HEK293T (cell line): Measurements from ENCODE around the gene GRAP.

Experiments used
- CTCF ChIA-PET: fragments of 350-600 bp; formaldehyde crosslinking; extraction: SDS; loops from one replicate; lab custom pipeline; 2021; ENCODE audit warnings: antibody characterized with exemption, inconsistent platforms; lab: Yijun Ruan, JAX
- POLR2A ChIA-PET: fragments of 350-600 bp; formaldehyde crosslinking; extraction: SDS; loops from one replicate; lab custom pipeline; 2020; ENCODE audit warnings: antibody characterized with exemption, inconsistent platforms; lab: Yijun Ruan, JAX
- DNase-seq: peaks from one replicate; pipeline ENCODE4 v3.0.0; 2012; ENCODE audit warnings: mixed read lengths; ENCODE audit errors: extremely low spot score
- ARNT ChIP-seq: fragments of 450-650 bp; IDR thresholded peaks from 2 replicates; pipeline ENCODE4 v1.6.1; 2017; ENCODE audit warnings: mild to moderate bottlenecking
- BHLHE40 ChIP-seq: fragments of 450-650 bp; IDR thresholded peaks from 2 replicates; pipeline ENCODE4 v1.6.1; 2016; ENCODE audit warnings: mild to moderate bottlenecking, moderate library complexity, borderline replicate concordance
- CTBP1 ChIP-seq: fragments of 450-650 bp; IDR thresholded peaks from 2 replicates; pipeline ENCODE4 v1.6.1; 2016; ENCODE audit warnings: borderline replicate concordance
- ELF4 ChIP-seq: fragments of 450-650 bp; IDR thresholded peaks from 2 replicates; pipeline ENCODE4 v1.6.1; 2017; ENCODE audit warnings: antibody characterized with exemption
- FOXA1 ChIP-seq: fragments of 450-650 bp; IDR thresholded peaks from 2 replicates; pipeline ENCODE4 v1.6.1; 2016; ENCODE audit warnings: mild to moderate bottlenecking
- FOXK2 ChIP-seq: fragments of 450-650 bp; IDR thresholded peaks from 2 replicates; pipeline ENCODE4 v1.6.1; 2016; ENCODE audit warnings: mild to moderate bottlenecking
- FOXM1 ChIP-seq: fragments of 450-650 bp; IDR thresholded peaks from 2 replicates; pipeline ENCODE4 v1.6.1; 2017; ENCODE audit warnings: mild to moderate bottlenecking, borderline replicate concordance
- HDGF ChIP-seq: fragments of 450-650 bp; IDR thresholded peaks from 2 replicates; pipeline ENCODE4 v1.6.1; 2017; ENCODE audit warnings: antibody characterized with exemption, borderline replicate concordance
- L3MBTL2 ChIP-seq: fragments of 450-650 bp; conservative IDR thresholded peaks from 2 replicates; pipeline ENCODE4 v1.6.1; 2016; ENCODE audit warnings: mild to moderate bottlenecking
- LEF1 ChIP-seq: fragments of 450-650 bp; IDR thresholded peaks from 2 replicates; pipeline ENCODE4 v1.6.1; 2017; ENCODE audit warnings: mild to moderate bottlenecking, borderline replicate concordance
- NFRKB ChIP-seq: fragments of 450-650 bp; IDR thresholded peaks from 2 replicates; pipeline ENCODE4 v1.6.1; 2016; ENCODE audit warnings: mild to moderate bottlenecking, moderate library complexity
- SP1 ChIP-seq: fragments of 450-650 bp; IDR thresholded peaks from 2 replicates; pipeline ENCODE4 v1.6.1; 2017
- SUZ12 ChIP-seq: fragments of 450-650 bp; IDR thresholded peaks from 2 replicates; pipeline ENCODE4 v1.6.1; 2016; ENCODE audit warnings: mild to moderate bottlenecking
- TARDBP ChIP-seq: fragments of 450-650 bp; IDR thresholded peaks from 2 replicates; pipeline ENCODE4 v1.6.1; 2016
- ZNF384 ChIP-seq: fragments of 450-650 bp; IDR thresholded peaks from 2 replicates; pipeline ENCODE4 v1.6.1; 2016
- TF ChIP-seq, protein P1 (sequence below): fragments of 450-650 bp; IDR thresholded peaks from 2 replicates; pipeline ENCODE4 v1.6.1; 2016

The GRAP gene

DNA sequence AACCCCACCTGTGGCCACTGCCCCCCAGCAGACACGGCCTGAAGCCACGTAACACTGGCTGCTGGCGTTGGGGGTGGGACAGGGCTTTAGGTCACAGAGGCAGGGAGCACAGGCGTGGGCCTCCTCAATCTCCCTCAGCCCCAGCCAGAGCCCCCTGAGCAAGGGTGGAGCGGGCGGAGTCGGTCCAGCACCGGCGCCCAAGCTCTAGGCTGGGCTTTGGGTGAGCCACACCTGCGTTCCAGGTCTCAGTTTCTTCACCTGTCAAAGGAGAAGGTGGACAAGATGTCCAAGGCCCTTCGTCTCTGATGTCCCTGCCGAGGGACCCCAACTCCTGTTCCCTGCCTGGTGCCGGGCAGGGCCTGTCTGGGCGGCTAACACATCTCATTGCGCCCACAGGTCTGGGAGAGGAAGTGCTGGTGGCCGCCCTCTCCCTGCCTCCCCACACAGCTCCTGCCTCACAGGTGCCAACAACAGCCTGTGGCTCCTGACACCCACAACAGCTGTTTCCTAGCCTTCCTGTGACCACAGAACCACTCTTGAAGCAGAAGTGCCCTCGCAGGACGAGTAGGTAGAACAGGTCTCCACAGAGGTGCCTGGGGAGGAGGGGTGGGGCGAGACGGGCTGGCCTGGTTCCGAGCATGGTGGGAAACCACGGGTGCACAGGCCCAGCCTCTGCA is 54.2 kb downstream of the GRAP start:
- no peak for TF ChIP-seq NFRKB
- ChIA-PET POLR2A (interaction anchor here (1.3 to 2.4 kb wide), 2 partner anchors 12 to 30 kb away, joined by 4 to 8 read pairs; partner anchors contain the start of gene FAM83G), CTCF (no interaction called here)
- no peak for DNase-seq

GRCh38 chr17:18991531-18992315 is 55.0 kb downstream of the GRAP start:
- CTCF ChIA-PET = no interaction called here
- DNase-seq = no peak
- POLR2A ChIA-PET = interaction anchor here (1.1 to 2.4 kb wide), 4 partner anchors 10 to 31 kb away, joined by 4 to 8 read pairs (median 4); partner anchors contain the start of gene FAM83G
- TF ChIP-seq, protein P1, sequence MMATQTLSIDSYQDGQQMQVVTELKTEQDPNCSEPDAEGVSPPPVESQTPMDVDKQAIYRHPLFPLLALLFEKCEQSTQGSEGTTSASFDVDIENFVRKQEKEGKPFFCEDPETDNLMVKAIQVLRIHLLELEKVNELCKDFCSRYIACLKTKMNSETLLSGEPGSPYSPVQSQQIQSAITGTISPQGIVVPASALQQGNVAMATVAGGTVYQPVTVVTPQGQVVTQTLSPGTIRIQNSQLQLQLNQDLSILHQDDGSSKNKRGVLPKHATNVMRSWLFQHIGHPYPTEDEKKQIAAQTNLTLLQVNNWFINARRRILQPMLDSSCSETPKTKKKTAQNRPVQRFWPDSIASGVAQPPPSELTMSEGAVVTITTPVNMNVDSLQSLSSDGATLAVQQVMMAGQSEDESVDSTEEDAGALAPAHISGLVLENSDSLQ = no peak
- TF ChIP-seq FOXA1 (no peak), L3MBTL2 (no peak), ARNT (no peak), BHLHE40 (no peak), LEF1 (no peak), NFRKB (no peak)

GRCh38 chr17:18990331-18990730 is 56.4 kb downstream of the GRAP start:
- TF ChIP-seq ARNT (no peak), LEF1 (no peak), FOXK2 (no peak), ELF4 (no peak), HDGF (no peak), SP1 (no peak), CTBP1 (no peak), L3MBTL2 (no peak), SUZ12 (no peak), BHLHE40 (no peak), TARDBP (no peak), FOXM1 (no peak), NFRKB (no peak), ZNF384 (no peak)
- TF ChIP-seq, protein P1 = no peak
- POLR2A ChIA-PET = interaction anchor here (1.1 to 2.4 kb wide), 2 partner anchors 11 to 14 kb away, joined by 5 to 8 read pairs; partner anchors contain the start of gene FAM83G
- CTCF ChIA-PET = interaction anchor here (1.0 kb wide), 1 partner anchor 29 kb away, joined by 4 read pairs; no protein-coding TSS in a partner anchor
- no peak for DNase-seq

DNA sequence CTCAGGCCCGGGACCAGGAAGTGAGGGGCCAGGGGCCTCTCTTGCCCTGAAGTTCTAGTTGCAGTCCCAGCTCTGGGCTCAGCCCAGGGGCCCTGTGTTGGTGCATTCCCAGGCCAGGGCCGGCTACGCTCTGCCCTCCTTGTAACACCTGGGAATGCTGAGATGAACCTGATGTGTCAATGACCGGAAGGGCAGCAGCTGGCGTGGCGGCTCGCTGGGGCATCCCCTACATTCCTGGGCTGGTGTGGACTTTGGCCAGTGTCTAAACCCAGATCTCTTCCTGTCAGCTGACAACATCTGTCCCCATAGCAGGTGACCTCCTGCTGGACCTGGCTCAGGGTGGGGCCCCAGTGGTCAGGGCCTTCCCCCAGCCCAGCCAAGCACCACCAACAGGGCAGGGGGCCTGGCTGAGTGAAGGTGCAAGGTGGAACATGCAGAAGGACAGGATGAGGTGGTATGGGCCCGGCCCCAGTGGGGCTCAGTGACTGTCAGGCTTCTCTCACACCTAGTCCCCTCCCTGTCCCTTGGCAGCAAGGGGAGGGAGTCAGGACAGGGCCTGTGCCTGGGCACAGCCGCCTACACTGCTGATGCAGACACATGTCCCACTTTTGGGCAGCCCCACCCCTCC is 58.1 kb downstream of the GRAP start:
- ChIA-PET POLR2A (no interaction called here), CTCF (no interaction called here)
- DNase-seq = no peak
- no peak for TF ChIP-seq FOXK2
- no peak for TF ChIP-seq FOXM1
- no peak for TF ChIP-seq ELF4
- TF ChIP-seq BHLHE40 = no peak
- no peak for TF ChIP-seq ZNF384
- TF ChIP-seq HDGF = no peak
- TF ChIP-seq, protein P1 = no peak
- TF ChIP-seq L3MBTL2 = no peak
- TF ChIP-seq NFRKB = no peak
- no peak for TF ChIP-seq CTBP1
- TF ChIP-seq SP1 = no peak
- no peak for TF ChIP-seq ARNT
- no peak for TF ChIP-seq SUZ12
- TF ChIP-seq LEF1 = no peak
- no peak for TF ChIP-seq TARDBP
- no peak for TF ChIP-seq FOXA1

- POLR2A ChIA-PET = no interaction called here
- DNase-seq = no peak
- TF ChIP-seq ZNF384 (no peak), SUZ12 (no peak), SP1 (no peak), BHLHE40 (no peak)
Observed at GRCh38 chr17:18987862-18988545, 58.8 kb downstream of the GRAP start.

GRCh38 chr17:18987230-18987610 is 59.5 kb downstream of the GRAP start:
- ChIA-PET CTCF (no interaction called here), POLR2A (no interaction called here)
- no peak for TF ChIP-seq ARNT
- no peak for TF ChIP-seq CTBP1
- TF ChIP-seq TARDBP = no peak
- no peak for TF ChIP-seq FOXA1
- TF ChIP-seq L3MBTL2 = no peak
- TF ChIP-seq ZNF384 = no peak
- TF ChIP-seq ELF4 = no peak
- TF ChIP-seq, protein P1 = no peak
- no peak for TF ChIP-seq SUZ12
- TF ChIP-seq BHLHE40 = no peak
- DNase-seq = no peak

More at GRCh38 chr17:18987862-18988545, 58.8 kb downstream of the GRAP start:
- CTCF ChIA-PET = no interaction called here
